Umbilical cord (tissue), 2 donors: ENCODE results near the gene PITX3. TPM values are rescaled to one million over a fixed set of nuclear protein-coding genes. Genes with fewer than 3 reads are reported as not detected.
"Not testable (repeated sequence)": the region's sequence is repeated elsewhere in the genome, so short reads cannot be mapped to it uniquely, and the experiment has no call there.

Source experiments
- DNase-seq: peaks from one replicate; pipeline ENCODE4 v3.0.0-alpha.2; 2015; ENCODE audit warnings: low spot score
- total RNA-seq: library from RNA; depleted of rRNA; stranded (reverse); fragments of >200 nt; gene quantifications from one replicate; pipeline ENCODE4 v1.2.3, GENCODE V29; 2014; ENCODE audit warnings: low replicate concordance; ENCODE audit not compliant: insufficient read depth

PITX3 gene
- total RNA-seq, 1 donor from 2014 or later, result not detected

GRCh38 chr10:102226542-102226870 lies 14.8 kb downstream of the PITX3 start:
- no peak for DNase-seq

- peak; percentile 97 for DNase-seq
These were observed 15.4 kb downstream of the PITX3 start, which contains the start of gene ELOVL3 for GRCh38 chr10:102225646-102226541. Gene ELOVL3 (plus strand): TSS chr10:102226299. CDS start chr10:102226549, 250 bp downstream.

- DNase-seq, result no peak
These were observed 18.5 kb downstream of the PITX3 start for GRCh38 chr10:102222797-102223196.

- DNase-seq, result no peak
These were observed 20.7 kb downstream of the PITX3 start for GRCh38 chr10:102220612-102221011.

GRCh38 chr10:102219370-102219769 lies 21.9 kb downstream of the PITX3 start:
- DNase-seq, result no peak

GRCh38 chr10:102213599-102213998 lies 27.7 kb downstream of the PITX3 start:
- DNase-seq, result not testable (repeated sequence)

GRCh38 chr10:102211615-102212299 lies 29.6 kb downstream of the PITX3 start:
- no peak for DNase-seq

- DNase-seq, result peak; percentile 34
These were observed 32.8 kb downstream of the PITX3 start for GRCh38 chr10:102208311-102209035.

- peak; percentile 1 for DNase-seq
These were observed 38.9 kb downstream of the PITX3 start for GRCh38 chr10:102202386-102202785.

GRCh38 chr10:102200751-102201640 lies 40.3 kb downstream of the PITX3 start:
- DNase-seq, result no peak

GRCh38 chr10:102198027-102198426 lies 43.3 kb downstream of the PITX3 start:
- DNase-seq, result no peak

GRCh38 chr10:102196893-102197292 lies 44.4 kb downstream of the PITX3 start:
- DNase-seq, result no peak

GRCh38 chr10:102195296-102195870 lies 45.9 kb downstream of the PITX3 start:
- DNase-seq, result no peak

- DNase-seq, result no peak
These were observed 49.4 kb downstream of the PITX3 start for GRCh38 chr10:102191956-102192355.

- DNase-seq, result not testable (repeated sequence)
These were observed 52.1 kb downstream of the PITX3 start for GRCh38 chr10:102188941-102189898.

- no peak for DNase-seq
These were observed 52.9 kb downstream of the PITX3 start for GRCh38 chr10:102188298-102188940.

GRCh38 chr10:102185811-102186527 lies 55.3 kb downstream of the PITX3 start:
- no peak for DNase-seq

GRCh38 chr10:102185272-102185671 lies 56.0 kb downstream of the PITX3 start:
- DNase-seq, result no peak
